Adrenal gland (tissue), 5 donors: ENCODE measurements around the gene MDC1.

Source experiments
- CTCF ChIP-seq, 6 experiments: fragments of 450-650 bp in 4 of 6; fragments of 200-600 bp in 2 of 6; sonication (generic) in 1 of 6; IDR thresholded peaks; 1 replicate in 5 of 6; 2 replicates in 1 of 6; pipeline versions ENCODE4 v1.5.1 to v1.8.0; 2016 to 2021; ENCODE audit warnings: antibody characterized with exemption in 6 of 6, mild to moderate bottlenecking in 2 of 6, moderate library complexity in 1 of 6
- POLR2A ChIP-seq, 2 donors: fragments of 450-650 bp; IDR thresholded peaks; one replicate each; pipeline ENCODE4 v1.6.1; 2017; ENCODE audit warnings: antibody characterized with exemption in 2 of 2, mild to moderate bottlenecking in 2 of 2, moderate library complexity in 1 of 2
- donor health status: DM: no; HTN: no; CAD: no.

DNA sequence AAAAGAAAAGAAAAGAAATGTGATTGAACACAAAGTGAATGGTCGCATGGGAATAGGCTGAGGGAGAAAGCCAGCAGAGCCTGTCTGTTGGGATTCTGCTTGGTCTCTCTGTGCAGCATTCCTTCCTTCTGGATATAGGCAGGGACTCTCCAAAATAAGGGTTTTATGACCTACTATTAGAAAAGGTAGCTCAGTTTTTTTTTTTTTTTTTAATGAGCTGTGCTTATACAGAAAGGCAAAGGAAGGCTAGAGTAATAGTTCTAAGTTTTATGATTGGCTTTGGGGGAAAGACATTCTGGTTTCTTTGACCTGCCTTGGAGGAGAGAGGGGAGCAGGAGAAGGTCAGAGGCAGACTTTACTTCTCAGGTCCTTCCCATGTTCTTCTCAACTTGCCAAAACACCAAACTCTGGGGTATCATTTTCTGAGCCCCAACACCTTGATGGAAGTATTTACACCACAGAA lies 46.1 kb upstream of the MDC1 start:
- TF ChIP-seq CTCF (IDR thresholded peaks at IDR 0.05) (no peak), POLR2A (IDR thresholded peaks at IDR 0.05) (no peak)
